ENCODE data around the gene DGKQ.

DGKQ gene

DNA sequence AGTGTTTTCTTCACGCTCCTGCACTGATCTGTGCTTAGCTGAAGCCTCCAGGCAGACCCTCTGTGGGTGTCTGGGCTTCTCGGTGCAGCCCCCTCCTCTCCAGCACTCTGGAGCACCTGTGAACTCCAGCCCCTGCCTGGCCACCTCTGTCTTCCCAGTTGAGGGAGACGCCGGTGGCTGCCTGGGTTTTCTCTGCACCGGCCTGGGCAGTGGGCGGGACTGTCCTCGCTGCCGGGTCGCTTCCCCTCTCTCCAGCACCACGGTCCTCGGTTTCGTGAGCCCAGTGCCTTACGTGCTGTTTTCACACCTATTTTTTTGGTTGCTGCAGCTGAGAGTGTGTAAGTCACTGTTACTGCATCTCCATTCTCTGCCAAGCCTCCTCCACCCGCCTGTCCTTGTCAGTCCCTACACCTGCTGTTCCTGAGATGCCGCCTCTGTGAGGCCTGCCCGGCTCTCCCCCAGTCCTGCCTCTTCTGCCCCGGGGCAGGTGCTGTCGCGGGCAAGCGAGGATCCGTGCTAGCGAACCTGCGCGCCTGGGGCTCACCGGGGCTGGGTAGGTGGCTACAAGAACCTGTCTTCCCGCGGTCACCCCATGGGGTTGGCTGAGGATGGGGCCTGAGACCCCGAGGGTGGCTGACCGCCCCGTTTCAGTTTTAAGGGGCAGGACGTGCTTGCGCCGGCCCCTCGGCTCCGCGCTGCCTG lies 35.6 kb upstream of the DGKQ start:
- Histone ChIP-seq H3K27me3 (ENCODE audit: insufficient read depth, low read length) (peaks cover 78% of the 10 kb centered on the region), H3K4me3 (ENCODE audit: low read length) (peak overlapping the region; percentile 49), H3K27ac (ENCODE audit: low read depth, low read length) (no peak overlapping the region), H3K9ac (ENCODE audit: low read depth, low read length) (no peak overlapping the region; the same call in 1 of the 2 replicates), H3K36me3 (ENCODE audit: insufficient read depth, low read length) (no peaks in the 10 kb centered on the region), H3K9me3 (ENCODE audit: insufficient read depth, low read depth, low read length) (peaks cover 4% of the 10 kb centered on the region; the same call in 1 of the 2 replicates), H3K4me1 (ENCODE audit: insufficient read depth, low read length) (no peaks in the 10 kb centered on the region)
- 8% methylated on average over 36 of the region's 36 CpGs for WGBS

DNA sequence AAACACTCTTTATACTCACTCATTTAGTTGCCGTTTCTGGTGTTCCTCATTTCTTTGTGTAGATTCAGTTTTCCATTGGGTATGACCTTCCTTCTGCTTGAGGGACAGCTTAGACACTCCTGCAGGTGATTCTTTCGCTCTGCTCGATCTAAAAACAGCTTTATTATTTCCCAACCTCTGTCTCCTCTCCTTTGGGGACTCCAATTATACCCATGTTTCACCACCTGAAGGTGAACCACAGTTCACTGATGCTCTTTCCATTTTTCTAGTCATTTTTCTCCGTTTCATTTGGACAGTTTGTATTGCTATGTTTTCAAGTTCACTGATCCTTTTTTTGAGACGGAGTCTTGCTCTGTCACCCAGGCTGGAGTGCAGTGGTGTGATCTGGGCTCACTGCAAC lies 33.5 kb upstream of the DGKQ start:
- Histone ChIP-seq H3K4me1 (ENCODE audit: insufficient read depth, low read length) (no peaks in the 10 kb centered on the region), H3K27me3 (ENCODE audit: insufficient read depth, low read length) (peaks cover 89% of the 10 kb centered on the region), H3K36me3 (ENCODE audit: insufficient read depth, low read length) (no peaks in the 10 kb centered on the region), H3K4me3 (ENCODE audit: low read length) (no peak overlapping the region), H3K27ac (ENCODE audit: low read depth, low read length) (no peak overlapping the region), H3K9ac (ENCODE audit: low read depth, low read length) (no peak overlapping the region), H3K9me3 (ENCODE audit: insufficient read depth, low read depth, low read length) (peaks cover 4% of the 10 kb centered on the region; the same call in 1 of the 2 replicates)
- WGBS: 85% methylated on average over 5 of the region's 5 CpGs

DNA sequence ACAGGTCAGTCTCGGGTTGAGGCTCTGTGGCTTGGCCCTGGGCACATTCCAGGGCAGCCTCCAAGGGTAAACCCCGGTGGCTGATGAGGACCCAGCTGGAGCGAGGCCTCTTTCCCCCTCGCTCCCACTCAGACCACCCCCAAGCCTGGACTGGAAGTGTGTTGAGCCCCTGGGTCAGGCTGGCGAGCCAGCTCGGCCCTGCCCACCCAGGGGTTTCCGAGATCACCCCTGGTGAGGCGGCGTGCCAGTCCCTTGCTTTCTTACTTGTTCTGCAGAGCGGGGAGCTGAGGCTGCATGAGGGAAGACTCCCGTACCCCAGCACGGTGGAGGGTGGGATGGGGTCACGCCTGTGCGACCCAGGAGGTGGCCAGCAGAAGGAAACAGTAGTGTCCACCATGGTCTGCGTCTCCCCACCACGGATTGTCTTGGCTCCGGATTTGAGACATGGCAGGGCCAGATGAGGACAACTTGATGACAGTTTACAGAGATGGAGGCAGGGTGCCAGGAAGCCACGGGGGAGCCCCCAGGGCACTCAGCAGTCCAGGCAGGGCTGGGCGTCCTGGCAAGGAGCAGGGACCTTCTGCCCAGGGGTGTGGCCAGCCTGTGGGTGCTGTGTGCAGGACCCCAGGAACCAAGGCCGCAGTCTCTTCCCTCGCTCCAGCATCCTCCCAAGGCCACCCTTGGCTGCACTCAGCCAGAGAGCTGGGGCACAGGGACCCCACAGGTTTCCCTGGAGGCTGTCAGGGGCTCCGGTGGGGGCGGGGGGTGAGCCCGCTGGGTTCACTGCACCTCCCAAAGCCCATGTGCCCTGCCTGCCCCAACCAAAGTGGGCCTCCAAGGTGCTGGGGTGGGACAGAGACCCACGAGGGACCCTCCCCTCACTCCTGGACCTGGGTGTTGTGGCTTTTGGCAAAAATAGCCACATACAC lies 31.5 kb upstream of the DGKQ start:
- Histone ChIP-seq H3K27ac (ENCODE audit: low read depth, low read length) (no peak overlapping the region), H3K36me3 (ENCODE audit: insufficient read depth, low read length) (no peaks in the 10 kb centered on the region), H3K9me3 (ENCODE audit: insufficient read depth, low read depth, low read length) (peaks cover 4% of the 10 kb centered on the region; the same call in 1 of the 2 replicates), H3K4me3 (ENCODE audit: low read length) (no peak overlapping the region), H3K4me1 (ENCODE audit: insufficient read depth, low read length) (no peaks in the 10 kb centered on the region), H3K27me3 (ENCODE audit: insufficient read depth, low read length) (peaks cover 96% of the 10 kb centered on the region), H3K9ac (ENCODE audit: low read depth, low read length) (no peak overlapping the region)
- WGBS: 88% methylated on average over 25 of the region's 25 CpGs

DNA sequence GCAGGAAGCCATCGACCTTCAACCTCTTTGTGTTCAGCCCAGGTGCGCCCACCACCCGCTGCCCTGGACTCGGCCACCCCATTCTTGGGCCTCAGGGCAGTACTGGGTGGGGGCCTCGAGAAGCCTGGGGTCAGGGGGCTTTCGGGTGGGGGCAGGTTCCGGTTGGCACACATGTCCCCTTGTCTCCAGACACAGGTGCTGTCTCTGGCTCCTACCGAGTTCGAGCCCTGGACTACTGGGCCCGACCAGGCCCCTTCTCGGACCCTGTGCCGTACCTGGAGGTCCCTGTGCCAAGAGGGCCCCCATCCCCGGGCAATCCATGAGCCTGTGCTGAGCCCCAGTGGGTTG lies 30.7 kb upstream of the DGKQ start:
- no peaks in the 10 kb centered on the region for H3K36me3 ChIP-seq (ENCODE audit: insufficient read depth, low read length)
- H3K27ac ChIP-seq (ENCODE audit: low read depth, low read length): no peak overlapping the region
- H3K9ac ChIP-seq (ENCODE audit: low read depth, low read length): no peak overlapping the region
- WGBS: 91% methylated on average over 13 of the region's 13 CpGs
- peaks cover 98% of the 10 kb centered on the region for H3K27me3 ChIP-seq (ENCODE audit: insufficient read depth, low read length)
- H3K4me1 ChIP-seq (ENCODE audit: insufficient read depth, low read length): no peaks in the 10 kb centered on the region
- H3K4me3 ChIP-seq (ENCODE audit: low read length): no peak overlapping the region; the same call in 1 of the 2 replicates
- H3K9me3 ChIP-seq (ENCODE audit: insufficient read depth, low read depth, low read length): peaks cover 4% of the 10 kb centered on the region; the same call in 1 of the 2 replicates

DNA sequence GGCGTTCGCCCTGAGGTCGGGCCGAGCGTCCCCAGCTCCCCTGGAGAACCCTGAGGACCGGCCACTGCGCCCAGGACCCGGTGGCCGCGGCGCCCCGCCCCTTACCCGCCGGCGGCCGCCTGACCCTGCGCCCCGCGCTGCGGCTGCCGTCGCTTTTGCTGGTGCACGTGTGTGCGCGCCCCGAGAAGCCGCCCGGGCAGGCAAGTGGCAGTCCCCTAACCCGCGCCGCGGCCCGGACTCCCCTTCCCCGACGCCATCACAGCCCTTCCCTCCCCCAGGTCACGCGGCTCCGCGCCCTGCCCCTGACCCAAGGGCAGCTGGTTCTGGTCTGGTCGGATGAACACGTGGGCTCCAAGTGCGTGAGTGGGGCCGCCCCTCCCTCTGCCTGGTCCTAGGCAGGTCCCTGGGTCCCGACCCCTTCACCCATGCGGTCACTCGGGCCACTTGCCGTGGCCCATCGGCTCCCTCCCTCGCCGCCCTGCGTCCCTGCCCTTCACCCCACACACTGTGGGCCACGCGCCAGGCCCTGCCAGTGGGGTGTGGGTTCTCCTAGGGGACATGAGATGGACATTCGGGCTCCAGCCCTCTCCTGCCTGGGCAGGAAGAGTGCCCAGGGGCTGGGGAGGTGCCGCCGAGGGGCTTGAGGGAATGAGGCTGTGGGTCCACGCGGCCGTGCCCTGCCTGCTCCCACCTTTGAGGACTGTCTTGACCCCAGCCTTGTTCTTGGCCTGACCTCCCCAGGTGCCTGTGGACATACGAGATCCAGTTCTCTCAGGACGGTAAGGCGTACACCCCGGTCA lies 30.1 kb upstream of the DGKQ start:
- Histone ChIP-seq H3K4me1 (ENCODE audit: insufficient read depth, low read length) (no peaks in the 10 kb centered on the region), H3K4me3 (ENCODE audit: low read length) (peak overlapping the region; percentile 40), H3K9ac (ENCODE audit: low read depth, low read length) (no peak overlapping the region; the same call in 1 of the 2 replicates), H3K27me3 (ENCODE audit: insufficient read depth, low read length) (peaks cover 98% of the 10 kb centered on the region), H3K9me3 (ENCODE audit: insufficient read depth, low read depth, low read length) (peaks cover 4% of the 10 kb centered on the region; the same call in 1 of the 2 replicates), H3K36me3 (ENCODE audit: insufficient read depth, low read length) (no peaks in the 10 kb centered on the region), H3K27ac (ENCODE audit: low read depth, low read length) (no peak overlapping the region)
- WGBS: 32% methylated on average over 63 of the region's 63 CpGs

DNA sequence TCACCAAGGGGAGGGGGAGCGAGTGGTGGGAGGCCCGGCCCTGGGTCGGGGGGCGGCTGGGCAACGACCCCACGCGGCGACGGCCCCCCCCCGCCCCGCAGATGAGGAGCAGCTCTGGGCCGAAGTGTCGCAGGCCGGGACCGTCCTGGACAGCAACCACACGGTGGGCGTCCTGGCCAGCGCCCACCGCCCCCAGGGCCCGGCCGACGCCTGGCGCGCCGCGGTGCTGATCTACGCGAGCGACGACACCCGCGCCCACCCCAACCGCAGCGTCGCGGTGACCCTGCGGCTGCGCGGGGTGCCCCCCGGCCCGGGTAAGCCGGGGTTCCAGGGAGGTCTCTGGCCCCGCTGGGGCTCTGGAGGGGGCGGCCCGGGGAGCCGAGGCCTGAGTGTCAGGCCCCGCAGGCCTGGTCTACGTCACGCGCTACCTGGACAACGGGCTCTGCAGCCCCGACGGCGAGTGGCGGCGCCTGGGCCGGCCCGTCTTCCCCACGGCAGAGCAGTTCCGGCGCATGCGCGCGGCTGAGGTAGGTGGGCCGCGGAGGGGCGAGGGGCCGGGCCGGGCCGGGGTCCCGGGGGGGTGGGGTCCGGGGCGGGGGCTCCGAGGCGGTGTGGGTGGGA lies 29.4 kb upstream of the DGKQ start:
- H3K9ac ChIP-seq (ENCODE audit: low read depth, low read length): no peak overlapping the region

DNA sequence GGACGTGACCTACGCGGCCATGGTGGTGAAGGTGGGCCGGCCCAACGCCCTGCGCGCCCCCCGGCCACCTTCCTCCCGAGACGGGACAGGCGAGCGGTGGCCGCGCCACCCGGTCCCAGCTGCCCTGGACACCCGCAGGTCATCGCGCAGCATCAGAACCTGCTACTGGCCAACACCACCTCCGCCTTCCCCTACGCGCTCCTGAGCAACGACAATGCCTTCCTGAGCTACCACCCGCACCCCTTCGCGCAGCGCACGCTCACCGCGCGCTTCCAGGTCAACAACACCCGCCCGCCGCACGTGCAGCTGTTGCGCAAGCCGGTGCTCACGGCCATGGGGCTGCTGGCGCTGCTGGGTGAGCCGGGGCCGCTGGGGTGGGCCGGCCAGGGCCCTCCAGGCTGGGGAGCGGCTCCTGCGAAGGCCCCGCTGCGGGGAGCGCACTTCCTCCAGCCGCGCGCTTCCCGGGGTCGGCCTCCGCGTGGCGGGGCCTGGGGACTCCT lies 28.8 kb upstream of the DGKQ start:
- H3K4me1 ChIP-seq (ENCODE audit: insufficient read depth, low read length): no peaks in the 10 kb centered on the region
- H3K27ac ChIP-seq (ENCODE audit: low read depth, low read length): no peak overlapping the region
- peaks cover 4% of the 10 kb centered on the region; the same call in 1 of the 2 replicates for H3K9me3 ChIP-seq (ENCODE audit: insufficient read depth, low read depth, low read length)
- peaks cover 97% of the 10 kb centered on the region for H3K27me3 ChIP-seq (ENCODE audit: insufficient read depth, low read length)
- H3K4me3 ChIP-seq (ENCODE audit: low read length): peak overlapping the region; percentile 42
- no peaks in the 10 kb centered on the region for H3K36me3 ChIP-seq (ENCODE audit: insufficient read depth, low read length)
- H3K9ac ChIP-seq (ENCODE audit: low read depth, low read length): no peak overlapping the region; the same call in 1 of the 2 replicates
- 8% methylated on average over 54 of the region's 54 CpGs for WGBS

More for the DNA sequence above, 29.4 kb upstream of the DGKQ start:
- no peaks in the 10 kb centered on the region for H3K36me3 ChIP-seq (ENCODE audit: insufficient read depth, low read length)
- peaks cover 98% of the 10 kb centered on the region for H3K27me3 ChIP-seq (ENCODE audit: insufficient read depth, low read length)
- H3K9me3 ChIP-seq (ENCODE audit: insufficient read depth, low read depth, low read length): peaks cover 4% of the 10 kb centered on the region; the same call in 1 of the 2 replicates
- H3K4me3 ChIP-seq (ENCODE audit: low read length): peak overlapping the region; percentile 42
- 6% methylated on average over 74 of the region's 75 CpGs for WGBS
- no peak overlapping the region for H3K27ac ChIP-seq (ENCODE audit: low read depth, low read length)
- no peaks in the 10 kb centered on the region for H3K4me1 ChIP-seq (ENCODE audit: insufficient read depth, low read length)

DNA sequence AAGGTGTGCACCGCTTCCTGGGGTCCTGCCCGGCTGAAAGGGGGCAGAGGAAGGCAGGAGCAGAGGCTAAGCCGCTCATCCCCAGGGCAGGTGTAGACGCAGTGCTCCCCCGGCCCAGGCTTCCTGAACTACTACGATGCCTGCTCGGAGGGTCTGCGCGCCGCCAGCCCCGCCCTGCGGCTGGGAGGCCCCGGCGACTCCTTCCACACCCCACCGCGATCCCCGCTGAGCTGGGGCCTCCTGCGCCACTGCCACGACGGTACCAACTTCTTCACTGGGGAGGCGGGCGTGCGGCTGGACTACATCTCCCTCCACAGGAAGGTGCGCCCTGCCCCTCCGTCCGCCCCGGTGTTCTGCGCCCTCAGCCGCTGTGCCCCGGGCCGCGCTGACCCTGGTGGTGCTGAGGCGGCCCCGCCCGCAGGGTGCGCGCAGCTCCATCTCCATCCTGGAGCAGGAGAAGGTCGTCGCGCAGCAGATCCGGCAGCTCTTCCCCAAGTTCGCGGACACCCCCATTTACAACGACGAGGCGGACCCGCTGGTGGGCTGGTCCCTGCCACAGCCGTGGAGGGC lies 28.3 kb upstream of the DGKQ start:
- H3K9ac ChIP-seq (ENCODE audit: low read depth, low read length): no peak overlapping the region
- peak overlapping the region; percentile 42 for H3K4me3 ChIP-seq (ENCODE audit: low read length)
- H3K27me3 ChIP-seq (ENCODE audit: insufficient read depth, low read length): peaks cover 97% of the 10 kb centered on the region
- H3K36me3 ChIP-seq (ENCODE audit: insufficient read depth, low read length): no peaks in the 10 kb centered on the region
- no peak overlapping the region for H3K27ac ChIP-seq (ENCODE audit: low read depth, low read length)
- H3K9me3 ChIP-seq (ENCODE audit: insufficient read depth, low read depth, low read length): no peaks in the 10 kb centered on the region
- 58% methylated on average over 48 of the region's 48 CpGs for WGBS
- no peaks in the 10 kb centered on the region for H3K4me1 ChIP-seq (ENCODE audit: insufficient read depth, low read length)

DNA sequence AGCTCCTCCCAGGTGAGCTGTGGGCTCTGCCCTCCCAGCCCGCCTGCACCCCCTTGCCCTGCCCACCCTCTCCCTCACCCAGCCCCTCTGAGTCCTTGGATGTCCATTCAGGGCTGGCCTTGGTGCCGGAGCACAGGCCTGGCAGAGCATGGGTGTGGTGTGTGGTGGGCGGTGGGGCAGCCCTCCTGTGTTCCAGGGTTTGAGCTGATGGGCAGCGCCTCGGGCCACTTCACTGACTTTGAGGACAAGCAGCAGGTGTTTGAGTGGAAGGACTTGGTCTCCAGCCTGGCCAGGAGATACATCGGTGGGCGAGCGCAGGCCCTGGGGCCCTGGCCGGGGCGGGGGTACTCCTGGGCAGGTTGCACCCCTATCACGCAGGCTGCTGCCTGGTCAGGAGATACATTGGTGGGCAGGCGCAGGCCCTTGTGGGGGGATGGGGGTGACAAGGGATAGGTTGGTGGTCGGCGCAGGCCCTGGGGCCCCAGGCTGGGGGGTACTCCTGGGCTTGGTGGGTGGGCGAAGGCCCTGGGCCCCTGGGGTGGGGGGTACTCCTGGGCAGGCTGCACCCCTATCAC lies 27.4 kb upstream of the DGKQ start:
- WGBS: 95% methylated on average over 15 of the region's 15 CpGs
- no peaks in the 10 kb centered on the region for H3K9me3 ChIP-seq (ENCODE audit: insufficient read depth, low read depth, low read length)
- H3K4me1 ChIP-seq (ENCODE audit: insufficient read depth, low read length): no peaks in the 10 kb centered on the region
- H3K36me3 ChIP-seq (ENCODE audit: insufficient read depth, low read length): no peaks in the 10 kb centered on the region
- H3K27me3 ChIP-seq (ENCODE audit: insufficient read depth, low read length): peaks cover 99% of the 10 kb centered on the region
- H3K4me3 ChIP-seq (ENCODE audit: low read length): no peak overlapping the region
- H3K27ac ChIP-seq (ENCODE audit: low read depth, low read length): no peak overlapping the region
- no peak overlapping the region for H3K9ac ChIP-seq (ENCODE audit: low read depth, low read length)

DNA sequence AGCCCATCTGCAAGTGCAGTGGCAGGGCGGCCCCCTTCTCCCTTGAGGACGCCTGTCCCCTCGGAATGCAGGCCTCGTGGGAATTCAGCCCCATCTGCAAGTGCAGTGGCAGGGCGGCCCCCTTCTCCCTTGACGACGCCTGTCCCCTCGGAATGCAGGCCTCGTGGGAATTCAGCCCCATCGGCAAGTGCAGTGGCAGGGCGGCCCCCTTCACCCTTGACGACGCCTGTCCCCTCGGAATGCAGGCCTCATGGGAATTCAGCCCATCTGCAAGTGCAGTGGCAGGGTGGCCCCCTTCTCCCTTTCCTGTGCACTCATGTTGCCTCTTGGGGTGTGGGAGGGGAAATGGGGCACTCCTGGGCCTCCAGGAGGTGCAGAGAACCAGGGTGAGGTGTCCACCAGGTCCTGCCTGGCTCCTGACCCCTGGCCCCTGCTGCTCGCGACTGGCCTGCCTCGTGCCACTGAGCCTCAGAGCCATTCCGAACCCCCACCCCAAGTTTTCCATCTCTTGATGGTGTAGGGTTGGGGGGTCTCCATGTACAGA lies 26.6 kb upstream of the DGKQ start:
- H3K4me1 ChIP-seq (ENCODE audit: insufficient read depth, low read length): no peaks in the 10 kb centered on the region
- 85% methylated on average over 18 of the region's 18 CpGs for WGBS

More for the DNA sequence above, 26.6 kb upstream of the DGKQ start:
- no peak overlapping the region for H3K9ac ChIP-seq (ENCODE audit: low read depth, low read length)
- H3K36me3 ChIP-seq (ENCODE audit: insufficient read depth, low read length): no peaks in the 10 kb centered on the region
- no peak overlapping the region for H3K27ac ChIP-seq (ENCODE audit: low read depth, low read length)
- peaks cover 96% of the 10 kb centered on the region for H3K27me3 ChIP-seq (ENCODE audit: insufficient read depth, low read length)
- no peaks in the 10 kb centered on the region for H3K9me3 ChIP-seq (ENCODE audit: insufficient read depth, low read depth, low read length)
- H3K4me3 ChIP-seq (ENCODE audit: low read length): no peak overlapping the region
